OCI-LY7 (cell line): ENCODE measurements around the gene DBNL.
"Not testable (repeated sequence)": the region's sequence is repeated elsewhere in the genome, so short reads cannot be mapped to it uniquely, and the experiment has no call there.

Experiments
- EZH2phosphoT487 ChIP-seq: fragments of 200-600 bp; sonication (generic); IDR thresholded peaks from 2 replicates; pipeline ENCODE4 v1.6.1; 2018; ENCODE audit warnings: low read depth, borderline replicate concordance, mild to moderate bottlenecking, mixed run types, antibody characterized with exemption, low read length, moderate library complexity, mixed read lengths
- TF ChIP-seq, protein P1 (sequence below): fragments of 200-600 bp; sonication (generic); conservative IDR thresholded peaks from 2 replicates; pipeline ENCODE4 v1.5.1; 2014; ENCODE audit warnings: mild to moderate bottlenecking, antibody characterized with exemption, low read length, moderate library complexity, mixed read lengths

- TF ChIP-seq, protein P1, sequence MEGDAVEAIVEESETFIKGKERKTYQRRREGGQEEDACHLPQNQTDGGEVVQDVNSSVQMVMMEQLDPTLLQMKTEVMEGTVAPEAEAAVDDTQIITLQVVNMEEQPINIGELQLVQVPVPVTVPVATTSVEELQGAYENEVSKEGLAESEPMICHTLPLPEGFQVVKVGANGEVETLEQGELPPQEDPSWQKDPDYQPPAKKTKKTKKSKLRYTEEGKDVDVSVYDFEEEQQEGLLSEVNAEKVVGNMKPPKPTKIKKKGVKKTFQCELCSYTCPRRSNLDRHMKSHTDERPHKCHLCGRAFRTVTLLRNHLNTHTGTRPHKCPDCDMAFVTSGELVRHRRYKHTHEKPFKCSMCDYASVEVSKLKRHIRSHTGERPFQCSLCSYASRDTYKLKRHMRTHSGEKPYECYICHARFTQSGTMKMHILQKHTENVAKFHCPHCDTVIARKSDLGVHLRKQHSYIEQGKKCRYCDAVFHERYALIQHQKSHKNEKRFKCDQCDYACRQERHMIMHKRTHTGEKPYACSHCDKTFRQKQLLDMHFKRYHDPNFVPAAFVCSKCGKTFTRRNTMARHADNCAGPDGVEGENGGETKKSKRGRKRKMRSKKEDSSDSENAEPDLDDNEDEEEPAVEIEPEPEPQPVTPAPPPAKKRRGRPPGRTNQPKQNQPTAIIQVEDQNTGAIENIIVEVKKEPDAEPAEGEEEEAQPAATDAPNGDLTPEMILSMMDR = not testable (repeated sequence)
- TF ChIP-seq EZH2phosphoT487 = not testable (repeated sequence)
Observed at GRCh38 chr7:44012081-44012480, 32.4 kb upstream of the DBNL start.
